Activated T-cell treated with anti-CD3 and anti-CD28 coated beads for 24 hours (primary cell): ENCODE data around the gene QPRT.
"Not testable (repeated sequence)": the region's sequence is repeated elsewhere in the genome, so short reads cannot be mapped to it uniquely, and the experiment has no call there.

Experiments used
- DNase-seq: peaks from one replicate; pipeline ENCODE4 v3.0.0-alpha.2; 2020; ENCODE audit warnings: low read depth

QPRT gene

GRCh38 chr16:29720703-29721102 lies 41.7 kb downstream of the QPRT start:
- DNase-seq = no peak

- not testable (repeated sequence) for DNase-seq
These were observed 42.3 kb downstream of the QPRT start for GRCh38 chr16:29721167-29721879.

GRCh38 chr16:29726845-29727377 lies 47.9 kb downstream of the QPRT start:
- DNase-seq = no peak

- no peak for DNase-seq
These were observed 48.5 kb downstream of the QPRT start for GRCh38 chr16:29727452-29727851.

- no peak for DNase-seq
These were observed 50.1 kb downstream of the QPRT start for GRCh38 chr16:29729116-29729521.

- DNase-seq = no peak
These were observed 51.7 kb downstream of the QPRT start for GRCh38 chr16:29730649-29731048.

- DNase-seq = peak; percentile 79
These were observed 53.0 kb downstream of the QPRT start for GRCh38 chr16:29731768-29732601.

- DNase-seq = no peak
These were observed 55.8 kb downstream of the QPRT start for GRCh38 chr16:29734786-29735185.

- DNase-seq = no peak
These were observed 57.1 kb downstream of the QPRT start for GRCh38 chr16:29736112-29736511.

GRCh38 chr16:29736764-29737163 lies 57.8 kb downstream of the QPRT start:
- no peak for DNase-seq

GRCh38 chr16:29737713-29738112 lies 58.7 kb downstream of the QPRT start:
- no peak for DNase-seq

GRCh38 chr16:29738514-29738913 lies 59.5 kb downstream of the QPRT start:
- no peak for DNase-seq

GRCh38 chr16:29739927-29740629 lies 61.1 kb downstream of the QPRT start:
- not testable (repeated sequence) for DNase-seq

- DNase-seq = not testable (repeated sequence)
These were observed 61.6 kb downstream of the QPRT start for GRCh38 chr16:29740630-29741015.

GRCh38 chr16:29742683-29743275 lies 63.8 kb downstream of the QPRT start:
- DNase-seq = no peak

GRCh38 chr16:29743475-29743826 lies 64.5 kb downstream of the QPRT start:
- no peak for DNase-seq

GRCh38 chr16:29743827-29744531 lies 65.0 kb downstream of the QPRT start:
- no peak for DNase-seq

- no peak for DNase-seq
These were observed 65.6 kb downstream of the QPRT start for GRCh38 chr16:29744541-29745101.

GRCh38 chr16:29745121-29745852 lies 66.3 kb downstream of the QPRT start:
- no peak for DNase-seq

GRCh38 chr16:29745853-29746345 lies 66.9 kb downstream of the QPRT start, which contains the start of gene C16orf54:
Gene C16orf54, minus strand, starts transcription at chr16:29745990. Its CDS starts 1,039 bp downstream, at chr16:29744951.
- peak; percentile 78 for DNase-seq
